ENCODE data around the gene IGSF10. TPM values are rescaled to one million over a fixed set of nuclear protein-coding genes. Genes with fewer than 3 reads are reported as not detected.

The IGSF10 gene
- total and polyA plus RNA-seq, 7 donors: 0.04 to 1.3 (median 0.23) TPM; not detected in 1

GRCh38 chr3:151434151-151434890 lies 26.5 kb downstream of the IGSF10 start:
- intact Hi-C loops (cut with DNase I): loop anchor here in 1 of 2 donors (10.0 kb wide), 1 partner anchor 470 kb away; no protein-coding TSS in a partner anchor
- DNase-seq (no peak), ATAC-seq (no peak)
- 49 to 71% (median 67%) methylated on average over 1 of the region's 1 CpG for WGBS, 3 donors
- Histone ChIP-seq H3K9me3 (no peaks in the 10 kb centered on the region), H3K36me3 (ENCODE audit: insufficient read depth in 1 of 2, low read depth in 1 of 2) (no peaks in the 10 kb centered on the region), H3K4me3 (no peak overlapping the region), H3K27ac (no peak overlapping the region), H3K4me1 (no peaks in the 10 kb centered on the region), H3K27me3 (ENCODE audit: insufficient read depth in 3 of 3, low read length in 2 of 3) (no peaks in the 10 kb centered on the region)
- TF ChIP-seq, protein P1, sequence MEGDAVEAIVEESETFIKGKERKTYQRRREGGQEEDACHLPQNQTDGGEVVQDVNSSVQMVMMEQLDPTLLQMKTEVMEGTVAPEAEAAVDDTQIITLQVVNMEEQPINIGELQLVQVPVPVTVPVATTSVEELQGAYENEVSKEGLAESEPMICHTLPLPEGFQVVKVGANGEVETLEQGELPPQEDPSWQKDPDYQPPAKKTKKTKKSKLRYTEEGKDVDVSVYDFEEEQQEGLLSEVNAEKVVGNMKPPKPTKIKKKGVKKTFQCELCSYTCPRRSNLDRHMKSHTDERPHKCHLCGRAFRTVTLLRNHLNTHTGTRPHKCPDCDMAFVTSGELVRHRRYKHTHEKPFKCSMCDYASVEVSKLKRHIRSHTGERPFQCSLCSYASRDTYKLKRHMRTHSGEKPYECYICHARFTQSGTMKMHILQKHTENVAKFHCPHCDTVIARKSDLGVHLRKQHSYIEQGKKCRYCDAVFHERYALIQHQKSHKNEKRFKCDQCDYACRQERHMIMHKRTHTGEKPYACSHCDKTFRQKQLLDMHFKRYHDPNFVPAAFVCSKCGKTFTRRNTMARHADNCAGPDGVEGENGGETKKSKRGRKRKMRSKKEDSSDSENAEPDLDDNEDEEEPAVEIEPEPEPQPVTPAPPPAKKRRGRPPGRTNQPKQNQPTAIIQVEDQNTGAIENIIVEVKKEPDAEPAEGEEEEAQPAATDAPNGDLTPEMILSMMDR (IDR thresholded peaks at IDR 0.05): no peak

GRCh38 chr3:151432616-151433372 lies 28.1 kb downstream of the IGSF10 start:
- TF ChIP-seq, protein P1 (IDR thresholded peaks at IDR 0.05): no peak
- Histone ChIP-seq H3K9me3 (no peaks in the 10 kb centered on the region), H3K4me3 (no peak overlapping the region), H3K36me3 (ENCODE audit: insufficient read depth in 1 of 2, low read depth in 1 of 2) (no peaks in the 10 kb centered on the region), H3K27ac (no peak overlapping the region), H3K4me1 (no peaks in the 10 kb centered on the region), H3K27me3 (ENCODE audit: insufficient read depth in 3 of 3, low read length in 2 of 3) (no peaks in the 10 kb centered on the region)
- WGBS, 3 donors: 82 to 92% (median 88%) methylated on average over 7 of the region's 7 CpGs
- ATAC-seq: no peak
- intact Hi-C loops (cut with DNase I): loop anchor here in 1 of 2 donors (10.0 kb wide), 1 partner anchor 472 kb away; no protein-coding TSS in a partner anchor
- no peak for DNase-seq

- no peaks in the 10 kb centered on the region for H3K4me1 ChIP-seq
- DNase-seq (no peak), ATAC-seq (no peak)
- intact Hi-C loops (cut with DNase I): loop anchor here in 1 of 2 donors (10.0 kb wide), 1 partner anchor 473 kb away; no protein-coding TSS in a partner anchor
- H3K36me3 ChIP-seq (ENCODE audit: insufficient read depth in 1 of 2, low read depth in 1 of 2): no peaks in the 10 kb centered on the region
- H3K27me3 ChIP-seq (ENCODE audit: insufficient read depth in 3 of 3, low read length in 2 of 3): no peaks in the 10 kb centered on the region
- TF ChIP-seq, protein P1 (IDR thresholded peaks at IDR 0.05): no peak
- no peaks in the 10 kb centered on the region for H3K9me3 ChIP-seq
- no peak overlapping the region for H3K27ac ChIP-seq
- 91 to 95% (median 92%) methylated on average over 3 of the region's 3 CpGs for WGBS, 3 donors
- no peak overlapping the region for H3K4me3 ChIP-seq
These were observed 28.9 kb downstream of the IGSF10 start for GRCh38 chr3:151431940-151432339.

DNA sequence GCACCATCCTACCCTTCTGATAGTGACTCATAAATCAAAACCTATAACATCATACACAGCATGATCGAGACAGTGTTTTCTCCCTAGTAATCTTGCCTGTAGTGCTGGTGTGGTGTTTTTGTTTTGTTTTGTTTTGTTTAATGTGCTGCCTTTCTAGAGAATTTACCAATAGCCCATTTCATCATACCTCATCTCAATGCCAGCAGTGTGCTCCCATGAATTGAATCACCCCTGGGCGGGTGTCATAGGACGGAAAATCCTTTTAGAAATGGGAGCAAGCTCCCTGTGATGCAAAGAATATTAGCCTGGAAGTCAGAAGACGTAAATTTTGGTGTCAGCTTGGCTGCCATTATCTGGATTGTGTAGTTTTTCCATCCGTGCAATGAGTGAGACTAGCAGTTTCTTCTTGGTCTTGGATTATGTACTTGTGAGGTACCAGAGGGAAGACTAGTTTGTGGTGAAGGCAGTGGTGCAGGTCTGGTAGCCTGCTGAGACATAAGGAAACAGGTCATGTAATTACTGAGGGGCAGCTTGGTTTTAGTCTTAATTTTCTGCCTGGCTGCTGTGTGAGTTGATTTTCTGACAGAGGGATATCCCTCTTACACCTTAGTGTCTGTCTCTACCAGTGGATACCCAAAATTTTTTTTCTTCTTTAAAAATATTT lies 29.9 kb downstream of the IGSF10 start:
- Histone ChIP-seq H3K4me3 (no peak overlapping the region), H3K4me1 (no peaks in the 10 kb centered on the region), H3K9me3 (no peaks in the 10 kb centered on the region), H3K27me3 (ENCODE audit: insufficient read depth in 3 of 3, low read length in 2 of 3) (no peaks in the 10 kb centered on the region), H3K27ac (no peak overlapping the region), H3K36me3 (ENCODE audit: insufficient read depth in 1 of 2, low read depth in 1 of 2) (no peaks in the 10 kb centered on the region)
- ATAC-seq (no peak), DNase-seq (no peak)
- intact Hi-C loops (cut with DNase I): loop anchor here in 1 of 2 donors (10.0 kb wide), 1 partner anchor 474 kb away; no protein-coding TSS in a partner anchor
- WGBS, 3 donors: 88 to 91% (median 89%) methylated on average over 5 of the region's 5 CpGs
- TF ChIP-seq, protein P1 (IDR thresholded peaks at IDR 0.05): no peak
